K562 (cell line): Measurements from ENCODE around the gene GUK1. TPM values are rescaled to one million over a fixed set of nuclear protein-coding genes. Genes with fewer than 3 reads are reported as not detected.

ENCODE experiments used
- BRCA1 ChIP-seq, 2 experiments: fragments of 450-650 bp in 1 of 2; sonication (generic) in 1 of 2; formaldehyde crosslinking in 1 of 2; IDR thresholded peaks; 2 replicates each; pipeline versions ENCODE4 v1.5.0 to v1.6.1; 2017 to 2020; ENCODE audit warnings: mild to moderate bottlenecking in 1 of 2, missing genetic modification reagents in 1 of 2
- BRD9 ChIP-seq: fragments of 450-650 bp; IDR thresholded peaks from 2 replicates; pipeline ENCODE4 v1.6.1; 2018; ENCODE audit warnings: low read depth; ENCODE audit not compliant: partially characterized antibody
- DMBX1 ChIP-seq: fragments of 250-450 bp; sonication (Bioruptor Pico); IDR thresholded peaks from 2 replicates; pipeline ENCODE4 v1.8.0; 2022; ENCODE audit warnings: inconsistent platforms, mild to moderate bottlenecking, moderate library complexity, borderline replicate concordance
- PYGO2 ChIP-seq: fragments of 450-650 bp; IDR thresholded peaks from 2 replicates; pipeline ENCODE4 v1.6.1; 2016; ENCODE audit warnings: mild to moderate bottlenecking, missing genetic modification characterization, moderate library complexity, missing compliant biosample characterization
- RBM17 ChIP-seq: fragments of 200-400 bp; formaldehyde crosslinking; IDR thresholded peaks from 2 replicates; pipeline ENCODE4 v1.6.1; 2017; ENCODE audit warnings: low read depth, mild to moderate bottlenecking, low read length, borderline replicate concordance
- RHOXF2B ChIP-seq: fragments of 250-450 bp; sonication (Bioruptor Pico); conservative IDR thresholded peaks from 2 replicates; pipeline ENCODE4 v1.5.1; 2021
- USF1 ChIP-seq: sonication (generic); formaldehyde crosslinking; IDR thresholded peaks from 2 replicates; pipeline ENCODE4 v1.9.0; 2022; ENCODE audit warnings: mild to moderate bottlenecking, missing genetic modification reagents
- ZNF175 ChIP-seq: fragments of 200-800 bp; sonication (Bioruptor generic); IDR thresholded peaks from 2 replicates; pipeline ENCODE4 v1.6.1; 2016; ENCODE audit warnings: low read depth, mild to moderate bottlenecking, missing genetic modification characterization, missing compliant biosample characterization
- polyA plus RNA-seq, 8 experiments: library from polyadenylated mRNA; depleted of rRNA in 4 of 8; stranded (reverse) in 5 of 8; unstranded in 3 of 8; fragments of >200 nt; fragmentation: Nextera tagmentation in 2 of 8; fragmentation: Illumina TruSeq in 1 of 8; extraction: Ambion mirVana in 2 of 8; extraction: Trizol in 1 of 8; gene quantifications; 2 replicates each; pipeline versions ENCODE4 v1.2.1 to v1.2.3, GENCODE V29; 2011 to 2014; ENCODE audit warnings: inconsistent platforms in 1 of 8, missing spikeins in 1 of 8
- total RNA-seq, 7 experiments: library from RNA; depleted of rRNA in 6 of 7; stranded (reverse); fragments of >200 nt in 6 of 7; fragmentation: Illumina TruSeq in 2 of 7; extraction: Trizol in 2 of 7; gene quantifications; 2 replicates each; pipeline versions ENCODE4 v1.2.1 to v1.2.3, GENCODE V29; 2011 to 2021; ENCODE audit warnings: low replicate concordance in 1 of 7
- TF ChIP-seq, protein P1 (sequence below): fragments of 250-450 bp; sonication (Bioruptor Pico); IDR thresholded peaks from 2 replicates; pipeline ENCODE4 v1.5.0; 2021; ENCODE audit warnings: mild to moderate bottlenecking, borderline replicate concordance
- TF ChIP-seq, protein P2 (sequence below): fragments of 250-450 bp; sonication (Bioruptor Pico); IDR thresholded peaks from 2 replicates; pipeline ENCODE4 v1.5.0; 2020; ENCODE audit warnings: mild to moderate bottlenecking, borderline replicate concordance

GUK1 gene
- total and polyA plus RNA-seq, 9 of the 15 experiments (the other 6 are each of a cell fraction or from before 2014, with no cell fraction given), result 7.0 to 331 (median 132) TPM

GRCh38 chr1:228141226-228142044 is 1.4 kb downstream of the GUK1 start (continued):
- TF ChIP-seq RHOXF2B (CRISPR knock-in tag) (no peak), ZNF175 (CRISPR knock-in tag) (no peak), RBM17 (no peak), PYGO2 (tag) (no peak), BRD9 (no peak), BRCA1 (IDR thresholded peaks at IDR 0.05) (no peak), BRCA1 (CRISPR knock-in tag; IDR thresholded peaks at IDR 0.05) (0 out of 2 replicates have a peak, but pooled peaks have one; percentile 41), DMBX1 (0 out of 2 replicates have a peak, but pooled peaks have one; percentile 2), USF1 (peak; percentile 69)
- TF ChIP-seq, protein P1, sequence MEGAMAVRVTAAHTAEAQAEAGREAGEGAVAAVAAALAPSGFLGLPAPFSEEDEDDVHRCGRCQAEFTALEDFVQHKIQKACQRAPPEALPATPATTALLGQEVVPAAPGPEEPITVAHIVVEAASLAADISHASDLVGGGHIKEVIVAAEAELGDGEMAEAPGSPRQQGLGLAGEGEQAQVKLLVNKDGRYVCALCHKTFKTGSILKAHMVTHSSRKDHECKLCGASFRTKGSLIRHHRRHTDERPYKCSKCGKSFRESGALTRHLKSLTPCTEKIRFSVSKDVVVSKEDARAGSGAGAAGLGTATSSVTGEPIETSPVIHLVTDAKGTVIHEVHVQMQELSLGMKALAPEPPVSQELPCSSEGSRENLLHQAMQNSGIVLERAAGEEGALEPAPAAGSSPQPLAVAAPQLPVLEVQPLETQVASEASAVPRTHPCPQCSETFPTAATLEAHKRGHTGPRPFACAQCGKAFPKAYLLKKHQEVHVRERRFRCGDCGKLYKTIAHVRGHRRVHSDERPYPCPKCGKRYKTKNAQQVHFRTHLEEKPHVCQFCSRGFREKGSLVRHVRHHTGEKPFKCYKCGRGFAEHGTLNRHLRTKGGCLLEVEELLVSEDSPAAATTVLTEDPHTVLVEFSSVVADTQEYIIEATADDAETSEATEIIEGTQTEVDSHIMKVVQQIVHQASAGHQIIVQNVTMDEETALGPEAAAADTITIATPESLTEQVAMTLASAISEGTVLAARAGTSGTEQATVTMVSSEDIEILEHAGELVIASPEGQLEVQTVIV (CRISPR knock-in tag), result no peak
- TF ChIP-seq, protein P2, sequence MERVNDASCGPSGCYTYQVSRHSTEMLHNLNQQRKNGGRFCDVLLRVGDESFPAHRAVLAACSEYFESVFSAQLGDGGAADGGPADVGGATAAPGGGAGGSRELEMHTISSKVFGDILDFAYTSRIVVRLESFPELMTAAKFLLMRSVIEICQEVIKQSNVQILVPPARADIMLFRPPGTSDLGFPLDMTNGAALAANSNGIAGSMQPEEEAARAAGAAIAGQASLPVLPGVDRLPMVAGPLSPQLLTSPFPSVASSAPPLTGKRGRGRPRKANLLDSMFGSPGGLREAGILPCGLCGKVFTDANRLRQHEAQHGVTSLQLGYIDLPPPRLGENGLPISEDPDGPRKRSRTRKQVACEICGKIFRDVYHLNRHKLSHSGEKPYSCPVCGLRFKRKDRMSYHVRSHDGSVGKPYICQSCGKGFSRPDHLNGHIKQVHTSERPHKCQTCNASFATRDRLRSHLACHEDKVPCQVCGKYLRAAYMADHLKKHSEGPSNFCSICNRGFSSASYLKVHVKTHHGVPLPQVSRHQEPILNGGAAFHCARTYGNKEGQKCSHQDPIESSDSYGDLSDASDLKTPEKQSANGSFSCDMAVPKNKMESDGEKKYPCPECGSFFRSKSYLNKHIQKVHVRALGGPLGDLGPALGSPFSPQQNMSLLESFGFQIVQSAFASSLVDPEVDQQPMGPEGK (CRISPR knock-in tag), result no peak
